Activated naive CD8-positive, alpha-beta T cell treated with anti-CD3 and anti-CD28 coated beads, Interleukin-2, amount 50 U/mL, for 24 hours (primary cell): ENCODE measurements around the gene CACNG5.

ENCODE experiments used
- ATAC-seq: fragments of 150-1000 bp; cut with Tn5 transposase; one replicate; pipeline ENCODE4 v1.10.0; 2021
- DNase-seq: peaks from one replicate; pipeline ENCODE4 v3.0.0; 2021
- H3K27ac Mint-ChIP-seq: one replicate; pipeline ENCODE4 v1.8.0; 2021; ENCODE audit warnings: mild to moderate bottlenecking, mixed read lengths
- H3K27me3 Mint-ChIP-seq: one replicate; pipeline ENCODE4 v1.8.0; 2021; ENCODE audit warnings: mixed read lengths
- H3K36me3 Mint-ChIP-seq: one replicate; pipeline ENCODE4 v1.8.0; 2021; ENCODE audit warnings: low read depth, mixed read lengths
- H3K4me1 Mint-ChIP-seq: one replicate; pipeline ENCODE4 v1.8.0; 2021; ENCODE audit warnings: mixed read lengths
- H3K4me3 Mint-ChIP-seq: one replicate; pipeline ENCODE4 v1.8.0; 2021; ENCODE audit warnings: mild to moderate bottlenecking, moderate library complexity, mixed read lengths
- H3K9me3 Mint-ChIP-seq: one replicate; pipeline ENCODE4 v1.8.0; 2021; ENCODE audit warnings: mixed read lengths

Gene CACNG5

DNA sequence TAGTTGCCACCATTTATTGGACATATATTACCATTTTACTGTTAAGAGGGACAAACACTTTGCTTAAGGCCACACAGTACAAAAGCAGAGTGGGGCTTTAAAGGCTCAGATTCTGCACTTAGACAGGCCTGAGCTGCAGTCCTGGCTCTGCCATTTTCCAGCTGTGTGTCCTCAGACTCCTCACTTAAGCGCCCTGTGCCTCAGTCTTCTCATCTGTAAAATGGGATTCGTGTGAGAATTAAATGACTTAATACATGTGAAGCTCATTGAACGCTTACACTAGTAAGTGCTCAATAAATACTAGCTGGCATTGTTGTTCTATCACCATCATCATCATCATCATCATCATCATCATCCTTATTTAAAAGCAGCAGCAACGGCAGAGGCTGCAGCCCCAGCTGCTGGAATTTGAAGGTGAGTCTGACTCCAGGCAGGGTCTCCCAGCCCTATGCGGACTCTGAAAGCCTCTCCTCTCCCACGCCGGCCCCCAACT, 445 bp upstream of the CACNG5 start:
- Mint-ChIP-seq H3K27me3 (peaks cover 52% of the 10 kb centered on the region), H3K36me3 (no peaks in the 10 kb centered on the region)

GRCh38 chr17:66835476-66835875, 559 bp downstream of the CACNG5 start:
- Mint-ChIP-seq H3K27me3 (peaks cover 44% of the 10 kb centered on the region), H3K36me3 (no peaks in the 10 kb centered on the region), H3K9me3 (no peaks in the 10 kb centered on the region), H3K4me3 (no peak overlapping the region), H3K4me1 (no peaks in the 10 kb centered on the region), H3K27ac (no peak overlapping the region)
- ATAC-seq (no peak), DNase-seq (no peak)

More for the DNA sequence above, 445 bp upstream of the CACNG5 start:
- Mint-ChIP-seq H3K27ac (no peak overlapping the region), H3K9me3 (no peaks in the 10 kb centered on the region), H3K4me1 (peaks cover 2% of the 10 kb centered on the region), H3K4me3 (no peak overlapping the region)
- ATAC-seq (no peak), DNase-seq (no peak)

- H3K4me3 Mint-ChIP-seq, result no peak overlapping the region
- no peak overlapping the region for H3K27ac Mint-ChIP-seq
- no peaks in the 10 kb centered on the region for H3K4me1 Mint-ChIP-seq
- no peaks in the 10 kb centered on the region for H3K36me3 Mint-ChIP-seq
- no peak for ATAC-seq
- H3K9me3 Mint-ChIP-seq, result no peaks in the 10 kb centered on the region
- no peak for DNase-seq
- H3K27me3 Mint-ChIP-seq, result peaks cover 40% of the 10 kb centered on the region
Observed at GRCh38 chr17:66836063-66837005, 1.4 kb downstream of the CACNG5 start.

- no peaks in the 10 kb centered on the region for H3K9me3 Mint-ChIP-seq
- H3K27me3 Mint-ChIP-seq, result peaks cover 32% of the 10 kb centered on the region
- H3K4me1 Mint-ChIP-seq, result no peaks in the 10 kb centered on the region
- H3K27ac Mint-ChIP-seq, result no peak overlapping the region
- no peak for ATAC-seq
- no peak for DNase-seq
- no peaks in the 10 kb centered on the region for H3K36me3 Mint-ChIP-seq
- H3K4me3 Mint-ChIP-seq, result no peak overlapping the region
Observed at GRCh38 chr17:66837226-66837625, 2.3 kb downstream of the CACNG5 start.

- no peaks in the 10 kb centered on the region for H3K9me3 Mint-ChIP-seq
- H3K4me1 Mint-ChIP-seq, result no peaks in the 10 kb centered on the region
- ATAC-seq (no peak), DNase-seq (no peak)
- peaks cover 28% of the 10 kb centered on the region for H3K27me3 Mint-ChIP-seq
- H3K36me3 Mint-ChIP-seq, result no peaks in the 10 kb centered on the region
- H3K27ac Mint-ChIP-seq, result no peak overlapping the region
- no peak overlapping the region for H3K4me3 Mint-ChIP-seq
Observed at GRCh38 chr17:66837885-66838665, 3.2 kb downstream of the CACNG5 start.

GRCh38 chr17:66839616-66840015, 4.7 kb downstream of the CACNG5 start:
- ATAC-seq, result no peak

DNA sequence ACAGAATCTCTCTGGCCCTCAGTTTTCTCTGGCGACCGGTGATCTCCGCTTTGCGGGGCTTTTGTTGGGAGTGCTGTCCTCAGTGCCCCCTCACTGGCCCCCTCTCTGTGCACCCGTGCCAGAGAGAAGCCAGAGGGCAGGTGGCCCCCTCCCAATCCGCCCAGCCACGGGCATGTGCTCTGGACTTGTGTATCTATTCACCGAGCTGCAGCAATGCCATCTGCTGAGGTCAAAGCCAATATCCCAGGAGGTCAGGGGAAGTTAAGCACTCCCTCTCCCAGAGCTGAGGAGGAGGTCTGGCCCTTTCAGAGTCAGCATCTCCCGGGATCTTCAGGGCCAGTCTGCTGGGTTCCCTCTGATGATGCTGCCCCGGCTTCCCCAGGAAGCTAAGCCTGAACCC, 5.1 kb downstream of the CACNG5 start:
- Mint-ChIP-seq H3K9me3 (no peaks in the 10 kb centered on the region), H3K36me3 (no peaks in the 10 kb centered on the region), H3K27me3 (peaks cover 11% of the 10 kb centered on the region), H3K27ac (no peak overlapping the region), H3K4me1 (no peaks in the 10 kb centered on the region), H3K4me3 (no peak overlapping the region)
- no peak for DNase-seq
- ATAC-seq, result no peak

More at GRCh38 chr17:66839616-66840015, 4.7 kb downstream of the CACNG5 start:
- no peak for DNase-seq
- Mint-ChIP-seq H3K9me3 (no peaks in the 10 kb centered on the region), H3K27ac (no peak overlapping the region), H3K36me3 (no peaks in the 10 kb centered on the region), H3K4me3 (no peak overlapping the region), H3K27me3 (peaks cover 13% of the 10 kb centered on the region), H3K4me1 (no peaks in the 10 kb centered on the region)

GRCh38 chr17:66841328-66841727, 6.4 kb downstream of the CACNG5 start:
- no peak overlapping the region for H3K27ac Mint-ChIP-seq
- H3K4me3 Mint-ChIP-seq, result no peak overlapping the region
- no peaks in the 10 kb centered on the region for H3K4me1 Mint-ChIP-seq
- ATAC-seq (no peak), DNase-seq (no peak)
- H3K27me3 Mint-ChIP-seq, result peaks cover 5% of the 10 kb centered on the region
- H3K9me3 Mint-ChIP-seq, result peaks cover 2% of the 10 kb centered on the region
- H3K36me3 Mint-ChIP-seq, result no peaks in the 10 kb centered on the region

DNA sequence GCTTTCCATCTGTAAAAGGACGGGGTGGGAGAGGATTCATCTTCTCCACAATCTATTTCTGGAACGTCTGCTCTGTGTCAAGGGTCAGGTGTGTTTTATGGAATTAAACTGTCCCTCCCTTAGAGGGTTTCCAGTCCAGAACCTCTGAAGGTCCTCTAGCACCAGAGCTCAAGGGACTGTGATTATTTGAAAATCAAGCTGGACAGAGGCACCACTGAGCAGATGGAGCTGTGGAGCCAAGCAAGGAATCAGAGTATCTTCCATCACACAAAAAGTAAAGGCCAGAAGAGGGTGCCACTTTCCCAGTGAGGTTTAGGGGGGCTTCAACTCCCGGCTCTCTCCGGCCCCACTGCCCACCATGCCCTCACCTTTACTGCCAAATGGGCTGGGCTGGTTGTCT, 6.8 kb downstream of the CACNG5 start:
- Mint-ChIP-seq H3K27me3 (peaks cover 5% of the 10 kb centered on the region), H3K4me1 (no peaks in the 10 kb centered on the region), H3K27ac (no peak overlapping the region), H3K4me3 (no peak overlapping the region), H3K9me3 (peaks cover 5% of the 10 kb centered on the region), H3K36me3 (no peaks in the 10 kb centered on the region)
- ATAC-seq (no peak), DNase-seq (no peak)

GRCh38 chr17:66842505-66842904, 7.6 kb downstream of the CACNG5 start:
- no peak overlapping the region for H3K27ac Mint-ChIP-seq
- peaks cover 5% of the 10 kb centered on the region for H3K9me3 Mint-ChIP-seq
- no peak overlapping the region for H3K4me3 Mint-ChIP-seq
- ATAC-seq (no peak), DNase-seq (no peak)
- peaks cover 5% of the 10 kb centered on the region for H3K27me3 Mint-ChIP-seq
- no peaks in the 10 kb centered on the region for H3K36me3 Mint-ChIP-seq
- H3K4me1 Mint-ChIP-seq, result no peaks in the 10 kb centered on the region

DNA sequence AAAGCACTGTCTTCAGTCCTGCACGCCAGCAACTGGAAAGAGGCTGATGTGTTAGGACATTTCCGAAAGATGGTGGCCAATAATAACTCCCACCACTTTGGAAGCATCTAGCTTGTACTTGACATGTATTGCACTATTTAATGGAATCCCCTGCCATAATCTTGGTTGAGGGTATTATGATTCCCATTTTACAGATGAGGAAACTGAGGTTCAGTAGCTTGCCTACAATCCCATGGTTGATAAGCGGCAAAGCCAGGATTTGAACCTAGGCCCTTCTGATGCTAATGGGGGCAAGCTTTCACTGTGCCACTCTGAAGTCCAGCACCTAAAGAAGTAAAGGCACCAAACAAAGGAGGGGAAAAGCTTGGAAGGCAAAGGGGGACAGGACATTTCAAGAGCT, 8.0 kb downstream of the CACNG5 start:
- Mint-ChIP-seq H3K36me3 (no peaks in the 10 kb centered on the region), H3K9me3 (peaks cover 5% of the 10 kb centered on the region), H3K4me3 (no peak overlapping the region), H3K27me3 (peaks cover 5% of the 10 kb centered on the region), H3K27ac (no peak overlapping the region), H3K4me1 (no peaks in the 10 kb centered on the region)
- ATAC-seq, result no peak
- no peak for DNase-seq

GRCh38 chr17:66843627-66844026, 8.7 kb downstream of the CACNG5 start:
- Mint-ChIP-seq H3K4me1 (no peaks in the 10 kb centered on the region), H3K36me3 (no peaks in the 10 kb centered on the region), H3K9me3 (peaks cover 5% of the 10 kb centered on the region), H3K27me3 (peaks cover 5% of the 10 kb centered on the region), H3K4me3 (no peak overlapping the region), H3K27ac (no peak overlapping the region)
- DNase-seq, result no peak
- ATAC-seq, result no peak

GRCh38 chr17:66847704-66848103, 12.8 kb downstream of the CACNG5 start:
- Mint-ChIP-seq H3K9me3 (peaks cover 5% of the 10 kb centered on the region), H3K36me3 (no peaks in the 10 kb centered on the region), H3K4me3 (no peak overlapping the region), H3K4me1 (no peaks in the 10 kb centered on the region), H3K27ac (no peak overlapping the region), H3K27me3 (peaks cover under 1% of the 10 kb centered on the region)
- no peak for ATAC-seq
- DNase-seq, result no peak

- ATAC-seq, result no peak
- no peak overlapping the region for H3K27ac Mint-ChIP-seq
- no peaks in the 10 kb centered on the region for H3K4me1 Mint-ChIP-seq
- H3K4me3 Mint-ChIP-seq, result no peak overlapping the region
- no peaks in the 10 kb centered on the region for H3K36me3 Mint-ChIP-seq
- DNase-seq, result no peak
- peaks cover 3% of the 10 kb centered on the region for H3K27me3 Mint-ChIP-seq
- peaks cover 5% of the 10 kb centered on the region for H3K9me3 Mint-ChIP-seq
Observed at GRCh38 chr17:66848496-66848895, 13.6 kb downstream of the CACNG5 start.
